Stimulated activated naive CD8-positive, alpha-beta T cell treated with anti-CD3 and anti-CD28 coated beads, Interleukin-15, Interleukin-2, amounts not matched to agents 100 U/mL and 50 U/mL, for 24 hours (primary cell): ENCODE results near the gene DPP4.
"Not testable (repeated sequence)": the region's sequence is repeated elsewhere in the genome, so short reads cannot be mapped to it uniquely, and the experiment has no call there.

Source experiments
- ATAC-seq: fragments of 150-1000 bp; cut with Tn5 transposase; one replicate; pipeline ENCODE4 v1.10.0; 2021
- DNase-seq: peaks from one replicate; pipeline ENCODE4 v3.0.0; 2021

The DPP4 gene

DNA sequence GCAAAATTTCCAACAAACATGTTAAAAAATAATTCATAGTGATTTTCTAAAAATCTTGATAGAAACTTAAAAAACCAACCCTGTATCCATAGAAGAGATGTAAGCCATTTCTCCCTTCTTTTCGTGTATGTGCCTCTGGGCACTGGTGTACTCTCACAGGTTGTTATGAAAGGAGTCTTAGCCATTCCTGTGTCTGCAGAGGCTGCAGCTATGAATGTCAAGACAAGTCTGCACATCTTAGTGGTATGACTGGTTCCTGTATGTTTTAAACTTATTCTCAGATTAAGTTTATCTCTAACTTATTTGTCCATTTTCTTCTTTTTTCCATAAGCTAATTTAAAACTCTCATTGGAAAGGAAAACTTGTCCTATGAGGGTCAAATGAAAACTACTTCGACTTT lies 84.0 kb downstream of the DPP4 start:
- DNase-seq, result no peak
- ATAC-seq, result no peak

DNA sequence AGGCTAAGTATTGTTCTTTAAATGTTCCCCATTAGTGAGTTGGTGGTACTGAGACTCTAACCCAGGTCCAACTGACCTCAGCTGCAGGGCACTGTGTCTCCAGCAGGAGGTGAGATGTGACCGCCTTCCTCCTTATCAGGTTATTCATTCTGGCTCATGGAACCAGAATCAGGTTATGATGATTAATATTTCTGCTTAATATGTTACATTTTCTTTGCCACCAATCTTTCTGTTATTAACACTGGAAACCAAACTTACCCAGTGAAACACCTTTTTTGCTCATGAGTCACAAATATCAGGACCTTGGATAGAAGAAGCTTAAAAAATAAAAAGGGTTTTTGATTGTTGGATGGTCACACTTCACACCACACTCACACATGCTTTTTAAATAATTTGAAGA lies 85.4 kb downstream of the DPP4 start:
- DNase-seq (no peak), ATAC-seq (no peak)

DNA sequence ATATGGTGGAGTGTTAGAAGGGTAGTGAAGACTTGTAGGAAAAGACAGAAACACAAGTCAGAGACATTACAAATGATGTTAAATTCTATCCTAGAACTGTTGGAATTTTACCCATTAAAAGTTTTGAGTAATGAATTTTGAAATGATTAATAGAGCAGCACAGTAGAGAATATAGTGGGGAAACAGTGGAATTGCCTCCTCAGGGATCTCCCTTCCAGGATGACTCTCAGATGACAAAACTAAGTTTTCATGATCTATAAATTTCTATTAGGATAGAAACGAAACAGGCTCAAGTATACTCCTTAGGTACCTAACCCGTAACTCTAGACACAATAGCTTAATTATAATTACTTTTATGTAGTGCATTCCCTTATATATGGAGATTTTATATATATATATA lies 86.7 kb downstream of the DPP4 start:
- DNase-seq (no peak), ATAC-seq (no peak)

DNA sequence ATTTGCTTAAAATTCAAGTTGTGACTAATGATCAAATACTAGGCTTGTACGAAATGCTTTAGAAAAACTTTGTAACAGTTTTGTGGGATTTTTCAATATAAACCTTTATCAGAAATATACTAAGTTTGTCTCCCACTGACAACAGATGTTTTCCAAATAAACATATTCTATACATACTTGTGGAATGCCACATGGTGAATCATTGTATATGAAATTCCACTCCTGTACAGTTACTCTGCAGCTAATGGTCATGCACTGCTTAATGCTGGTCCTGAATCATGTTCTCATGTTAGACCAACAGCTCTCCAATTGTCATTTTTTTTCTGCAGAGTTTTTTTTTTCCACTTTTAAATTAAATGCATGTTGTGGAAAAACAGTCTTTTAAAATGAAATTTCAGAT lies 90.1 kb downstream of the DPP4 start:
- DNase-seq (no peak), ATAC-seq (no peak)

DNA sequence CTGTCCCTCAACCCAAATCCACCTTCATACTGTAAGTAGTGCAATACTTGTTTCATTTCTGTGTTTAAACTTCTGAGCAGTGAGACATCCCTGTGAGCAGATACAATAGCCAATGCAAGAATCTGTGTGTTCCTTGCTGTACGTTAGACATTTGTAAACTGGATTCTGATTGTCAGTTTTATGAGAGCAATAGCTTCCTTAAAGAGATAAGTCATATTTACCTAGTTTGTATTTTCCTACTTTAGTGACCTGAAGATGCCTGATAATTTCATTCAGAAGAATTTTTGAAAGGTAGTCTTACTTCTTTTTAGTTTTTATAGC lies 90.7 kb downstream of the DPP4 start:
- no peak for ATAC-seq
- DNase-seq, result no peak

DNA sequence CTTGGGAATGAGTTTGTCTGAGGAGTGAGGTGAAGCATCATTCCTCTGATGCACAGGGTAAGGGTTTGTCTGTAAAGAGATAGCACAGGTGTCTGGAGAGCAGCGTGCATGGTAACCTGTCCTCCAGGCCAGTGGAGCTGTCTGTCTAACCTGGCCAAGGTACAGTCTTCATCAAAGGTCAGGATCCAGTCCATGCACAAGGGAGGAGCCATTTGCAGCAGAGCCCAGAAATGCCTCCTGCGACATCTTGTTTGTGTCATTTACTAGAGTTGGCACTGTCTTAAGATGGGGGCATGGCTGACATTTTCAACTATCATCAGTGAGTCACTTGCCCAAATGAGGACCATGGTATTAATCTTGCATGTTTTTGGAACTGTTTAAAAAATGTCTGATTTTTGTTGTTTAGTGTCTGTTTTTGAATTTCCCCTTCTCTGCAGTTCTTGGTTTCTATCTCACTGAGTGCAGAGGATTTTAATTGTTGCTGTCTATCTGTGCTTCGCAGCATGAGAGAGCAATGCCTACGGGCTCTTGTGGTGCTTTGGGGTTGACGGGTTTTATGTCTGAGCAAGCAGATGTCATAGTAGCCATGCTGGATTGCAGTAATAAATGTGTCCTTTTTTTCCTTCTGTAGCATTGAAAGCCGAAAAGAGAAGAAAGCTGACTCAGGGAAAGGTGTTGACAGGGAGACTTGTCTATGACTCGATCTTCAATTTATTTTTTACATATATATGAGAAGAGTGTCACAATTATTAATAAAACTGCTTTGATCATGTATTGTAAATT lies 91.3 kb downstream of the DPP4 start:
- DNase-seq (no peak), ATAC-seq (no peak)

DNA sequence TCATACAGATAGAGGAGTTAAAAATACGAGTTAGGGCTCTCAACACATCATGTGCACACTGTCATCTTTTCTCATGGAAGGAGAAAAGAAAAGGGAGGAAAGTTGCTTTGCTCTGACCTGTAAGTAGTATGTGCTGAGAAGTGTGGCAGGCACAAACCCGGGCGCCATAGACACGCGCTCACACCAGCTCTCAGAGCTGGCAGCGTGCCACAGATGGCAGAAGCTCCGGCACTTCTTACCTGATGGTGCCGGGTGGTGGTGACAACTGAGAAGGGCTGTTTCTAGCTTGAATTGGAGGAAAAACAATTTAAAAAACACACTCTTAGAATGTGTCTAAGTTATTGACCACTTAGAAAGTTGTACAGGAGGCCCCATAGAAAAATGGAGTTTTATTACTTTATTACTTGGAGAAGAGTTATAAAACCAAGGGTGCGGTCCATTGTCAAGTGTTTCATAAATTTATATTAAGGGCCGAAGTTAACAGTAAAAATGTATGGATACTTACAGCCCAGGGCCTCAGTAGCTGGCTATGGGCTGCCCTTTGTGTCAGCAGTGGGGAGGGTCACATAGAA lies 92.2 kb downstream of the DPP4 start:
- ATAC-seq, result no peak

DNA sequence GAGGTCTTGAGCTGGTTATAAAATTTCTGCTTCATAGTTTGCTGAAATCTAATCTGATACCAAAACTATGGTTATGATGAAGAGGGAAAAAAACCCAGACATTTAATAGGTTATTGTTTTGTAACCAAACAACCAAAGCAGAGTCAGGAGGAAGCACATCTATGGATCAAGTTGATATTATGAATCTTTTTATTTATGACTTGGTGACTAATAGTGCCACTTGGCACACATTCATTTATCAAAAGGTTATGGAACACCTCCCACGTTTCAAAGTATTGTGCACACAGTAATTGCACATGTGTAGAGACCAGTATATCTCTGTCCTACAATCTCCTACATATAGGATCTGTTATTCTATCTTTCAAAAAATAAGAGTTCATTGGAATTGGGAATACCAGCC lies 93.0 kb downstream of the DPP4 start:
- no peak for DNase-seq

More for the DNA sequence above, 92.2 kb downstream of the DPP4 start:
- no peak for DNase-seq

DNA sequence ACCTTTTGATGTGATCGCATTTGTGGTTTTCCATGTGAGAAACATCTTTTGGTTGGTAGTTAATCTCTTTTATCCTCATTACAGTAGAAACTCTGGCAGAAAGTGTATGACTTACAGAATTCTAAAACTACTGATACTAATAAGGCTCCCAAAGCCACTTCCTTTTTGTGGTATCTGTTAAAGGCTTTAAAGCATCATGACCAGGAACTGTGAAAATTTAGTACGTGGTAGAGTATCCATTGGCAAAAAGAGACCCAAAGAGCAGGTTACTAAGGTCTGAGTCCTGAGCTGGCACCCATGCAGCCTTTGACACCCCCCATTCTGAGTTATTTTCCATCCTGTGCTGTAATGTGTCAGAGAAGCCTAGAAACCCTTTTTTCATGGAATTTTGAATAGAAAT lies 94.5 kb downstream of the DPP4 start:
- DNase-seq, result no peak
- peak; percentile 48 for ATAC-seq

More for the DNA sequence above, 93.0 kb downstream of the DPP4 start:
- peak; percentile 57 for ATAC-seq

DNA sequence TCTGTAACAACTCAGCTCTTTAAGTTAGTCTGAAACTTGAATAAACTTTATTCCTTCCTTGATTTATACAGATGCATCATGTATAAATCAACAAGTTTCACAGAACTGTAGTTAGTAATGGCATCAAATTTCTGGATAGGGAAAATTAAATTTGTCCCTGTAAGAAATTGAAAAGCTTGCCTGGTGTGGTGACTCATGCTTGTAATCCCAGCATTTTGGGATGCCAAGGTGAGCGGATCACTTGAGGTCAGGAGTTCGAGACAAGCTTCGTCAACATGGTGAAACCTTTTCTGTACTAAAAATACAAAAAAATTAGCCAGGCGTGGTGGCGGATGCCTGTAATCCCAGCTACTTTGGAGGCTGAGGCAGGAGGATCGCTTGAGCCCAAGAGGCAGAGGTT lies 96.1 kb downstream of the DPP4 start:
- ATAC-seq, DNase-seq: not testable (repeated sequence)

DNA sequence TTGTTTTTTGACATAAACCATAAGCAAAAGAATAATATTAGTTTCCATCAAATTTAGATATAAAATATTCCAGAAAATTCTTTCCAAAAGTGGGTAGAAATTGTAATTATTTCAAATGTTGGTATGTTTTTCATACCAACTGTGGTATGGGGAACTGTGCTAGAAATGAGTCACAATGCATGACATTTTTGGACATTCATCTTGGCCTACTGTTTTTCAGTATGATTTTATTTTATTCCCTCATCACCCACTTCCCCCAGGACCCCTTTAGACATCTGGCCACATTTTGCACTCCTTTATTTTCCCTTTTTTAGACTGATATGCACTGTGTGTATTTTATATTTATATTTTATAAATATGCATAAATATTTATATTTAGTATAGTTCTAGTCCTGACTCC lies 97.1 kb downstream of the DPP4 start:
- DNase-seq (no peak), ATAC-seq (peak; percentile 40)

DNA sequence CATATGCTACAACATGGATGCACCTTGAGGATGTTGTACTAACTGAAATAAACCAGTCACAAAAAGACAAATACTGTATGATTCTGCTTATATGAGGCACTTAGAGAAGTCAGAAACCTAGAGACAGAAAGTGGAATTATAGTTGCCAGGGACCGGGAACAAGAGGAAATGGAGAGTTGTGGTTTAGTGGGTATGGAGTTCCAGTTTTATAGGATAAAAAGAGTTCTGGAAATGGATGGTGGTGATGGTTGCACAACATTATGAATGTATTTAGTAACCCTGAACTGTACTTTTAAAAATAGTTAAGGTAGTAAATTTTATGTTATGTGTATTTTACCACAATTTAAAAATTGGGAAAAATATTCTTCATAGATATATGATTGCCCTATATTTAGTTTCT lies 97.7 kb downstream of the DPP4 start:
- DNase-seq, result no peak
- ATAC-seq, result no peak

DNA sequence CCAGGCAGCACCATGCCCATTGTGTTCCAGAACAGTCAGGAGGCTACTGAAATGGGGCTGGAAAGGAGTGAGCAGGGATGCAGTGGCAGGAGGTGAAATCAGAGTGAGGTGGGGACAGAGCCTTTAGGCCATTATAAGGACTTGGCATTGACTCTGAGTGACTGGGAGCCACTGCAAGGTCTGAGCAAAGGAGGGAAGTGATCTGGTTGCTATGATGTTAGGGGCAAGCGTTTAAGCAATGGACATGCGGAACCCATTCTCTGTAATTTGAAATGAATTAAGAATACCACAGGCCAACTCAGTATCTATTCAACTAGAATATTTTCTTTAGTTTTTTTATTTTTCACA lies 98.2 kb downstream of the DPP4 start:
- DNase-seq (no peak), ATAC-seq (no peak)

DNA sequence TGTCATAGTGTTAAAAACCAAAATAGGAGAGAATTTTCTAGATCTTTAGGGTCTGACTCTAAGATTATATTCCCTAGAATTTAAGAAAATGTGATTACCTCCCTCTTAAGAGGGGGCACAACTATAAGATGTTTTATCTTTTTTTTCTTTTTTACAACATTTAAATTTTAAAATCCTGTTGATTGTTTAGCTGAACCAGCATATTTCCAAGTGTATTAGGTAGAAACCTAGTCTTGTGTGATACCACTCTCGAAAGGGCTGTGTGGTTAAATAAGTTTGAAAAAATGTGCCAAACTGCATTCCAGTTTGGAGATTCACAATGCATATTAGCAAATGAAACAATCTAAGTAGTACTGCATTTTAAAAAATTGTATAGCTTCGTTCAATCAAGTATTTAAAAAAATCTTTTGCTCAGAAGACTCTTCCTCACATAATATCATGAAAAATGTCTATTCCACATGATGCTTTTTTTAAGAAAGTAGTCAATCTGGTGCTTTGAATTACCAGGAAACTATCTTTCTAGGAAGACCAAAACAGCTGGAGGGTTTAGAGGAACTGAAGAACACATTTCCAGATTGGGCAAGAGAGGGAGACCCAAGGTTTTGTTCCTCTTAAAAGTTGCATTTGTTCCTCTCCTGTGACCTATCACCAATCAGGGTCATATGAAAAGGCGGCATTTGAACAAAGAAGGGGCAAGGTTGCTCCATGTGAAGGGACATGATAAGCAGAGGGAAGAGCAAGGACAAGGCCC lies 98.8 kb downstream of the DPP4 start:
- DNase-seq, result no peak
- no peak for ATAC-seq

DNA sequence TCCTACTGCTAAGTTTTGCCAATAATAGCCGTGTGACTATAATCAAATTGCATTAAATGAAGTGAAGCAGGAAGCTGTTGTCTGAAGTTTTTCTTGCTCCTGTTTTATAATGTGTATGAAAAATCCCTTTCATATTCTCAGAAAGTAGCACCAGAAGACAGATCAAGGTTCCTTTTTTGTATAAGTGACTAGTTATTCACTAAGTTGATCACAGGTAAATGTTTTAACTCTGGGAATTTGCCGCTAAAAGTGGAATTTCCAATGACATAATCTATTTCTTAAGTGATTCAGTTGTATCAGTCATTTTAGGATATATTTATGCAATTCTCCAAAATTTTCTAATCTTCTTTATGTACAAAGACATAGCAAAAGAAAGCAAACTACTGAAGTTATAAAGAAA lies 99.6 kb downstream of the DPP4 start:
- ATAC-seq (no peak), DNase-seq (no peak)

DNA sequence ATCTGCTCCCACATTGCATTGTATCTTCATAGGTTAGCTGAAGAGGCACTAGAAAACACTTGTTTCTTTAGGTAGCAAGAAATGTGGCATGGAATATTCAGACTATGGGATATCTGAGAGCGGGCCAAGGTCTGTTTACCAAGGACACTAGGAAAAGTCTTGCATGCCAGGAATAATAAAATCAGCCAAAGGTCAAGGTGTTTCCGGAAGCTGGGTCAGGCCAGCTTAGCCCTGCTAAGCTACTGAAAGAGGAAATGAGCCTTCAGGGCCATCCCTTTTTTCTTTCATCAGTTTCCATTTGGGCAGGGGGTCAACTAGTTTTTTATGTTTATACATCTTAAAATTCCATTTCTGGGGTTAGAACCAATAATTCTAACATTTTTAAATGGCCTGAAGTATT lies 101.1 kb downstream of the DPP4 start:
- no peak for DNase-seq
- no peak for ATAC-seq

DNA sequence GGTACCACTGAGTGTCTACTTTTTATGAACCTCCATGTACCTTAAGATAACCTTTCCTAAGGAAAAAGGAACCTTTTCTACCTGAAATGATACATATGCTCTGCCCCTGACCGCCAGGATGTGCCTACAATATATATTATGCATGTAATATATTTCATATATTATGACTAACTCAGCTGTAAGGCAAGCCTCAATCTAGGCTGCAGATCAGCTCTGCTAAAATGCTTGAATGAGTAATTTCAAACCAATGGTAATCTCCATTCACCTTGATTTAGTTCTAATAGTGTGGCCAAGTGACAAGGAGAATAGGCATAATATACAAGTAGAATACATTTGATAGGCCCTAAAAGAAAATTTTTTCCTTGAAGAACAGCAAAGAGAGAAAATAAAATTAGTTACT lies 101.8 kb downstream of the DPP4 start:
- ATAC-seq (no peak), DNase-seq (no peak)

DNA sequence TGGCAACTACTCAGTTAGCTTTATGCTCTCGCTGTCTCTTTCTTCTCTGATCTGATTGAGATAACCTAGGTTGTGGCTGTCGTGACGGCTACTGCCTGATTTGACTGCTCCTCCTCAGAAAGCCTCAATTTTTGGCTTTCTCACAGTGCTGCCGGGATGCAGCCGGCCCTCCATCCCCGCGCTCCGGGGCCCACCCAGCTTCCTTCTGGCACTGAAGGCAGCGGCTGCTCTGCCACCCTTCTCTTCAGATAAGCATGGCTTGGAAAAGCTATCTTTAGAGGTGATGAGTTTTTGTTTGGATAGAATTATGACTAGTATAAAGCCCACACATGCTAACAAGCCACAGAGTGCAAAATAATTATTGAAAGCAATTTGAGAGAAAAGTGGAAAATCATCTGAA lies 102.5 kb downstream of the DPP4 start:
- DNase-seq (no peak), ATAC-seq (no peak)

DNA sequence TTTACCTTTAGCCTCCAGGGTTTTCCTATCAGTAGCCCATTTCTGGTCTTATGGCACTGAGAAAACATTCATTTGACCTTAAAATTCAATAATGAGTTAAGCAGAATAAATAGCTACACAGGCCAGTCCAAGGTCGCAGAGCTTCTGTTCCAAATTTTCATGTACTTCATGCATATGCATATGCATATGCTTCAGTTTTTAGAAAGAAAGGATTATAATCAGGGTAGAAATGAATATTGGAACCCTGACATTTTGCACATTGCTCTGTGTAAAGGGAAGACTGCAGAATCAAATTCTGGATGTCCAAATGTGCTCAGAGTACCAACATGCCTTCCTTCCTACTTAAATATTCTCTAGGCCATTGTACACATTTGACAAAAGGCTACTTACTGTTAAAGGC lies 104.9 kb downstream of the DPP4 start:
- ATAC-seq (no peak), DNase-seq (no peak)

DNA sequence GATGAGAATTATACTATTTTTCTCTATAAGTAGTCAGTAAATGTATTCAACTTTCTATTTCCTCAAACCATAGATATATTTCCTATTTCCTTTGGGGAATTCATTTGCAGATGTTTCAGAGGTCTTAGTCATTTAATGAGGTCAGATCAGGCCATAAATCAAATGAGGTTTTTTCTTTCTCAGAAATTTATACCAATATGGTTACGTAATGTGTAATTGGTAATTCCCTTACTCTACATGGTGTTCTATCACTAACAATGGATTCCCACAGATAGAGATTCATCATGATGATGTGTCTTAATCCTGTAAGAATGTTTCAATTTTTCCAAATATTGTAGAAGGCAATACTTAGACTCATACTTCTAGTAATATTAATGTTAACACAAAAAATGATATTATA lies 108.0 kb downstream of the DPP4 start:
- DNase-seq, result no peak
- ATAC-seq, result peak; percentile 81

DNA sequence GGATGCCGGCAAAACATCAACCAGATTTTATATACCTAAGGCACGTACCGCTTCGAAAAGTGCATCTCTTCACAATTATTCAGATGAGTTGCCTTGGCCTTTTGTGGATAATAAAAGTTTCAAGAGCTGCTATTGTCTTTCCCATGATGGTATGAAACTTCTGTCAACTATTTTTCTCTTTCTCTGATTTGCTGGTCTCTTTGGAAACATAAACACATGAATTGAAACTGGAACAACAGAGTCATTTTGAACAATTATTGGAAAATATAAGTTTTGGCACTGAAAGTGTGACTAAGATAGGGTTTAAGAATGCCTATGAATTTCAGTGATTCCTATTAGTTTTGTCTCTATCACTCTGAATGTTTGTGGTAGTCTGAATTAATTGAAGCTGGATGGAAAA lies 109.9 kb downstream of the DPP4 start:
- ATAC-seq (peak; percentile 75), DNase-seq (no peak)

DNA sequence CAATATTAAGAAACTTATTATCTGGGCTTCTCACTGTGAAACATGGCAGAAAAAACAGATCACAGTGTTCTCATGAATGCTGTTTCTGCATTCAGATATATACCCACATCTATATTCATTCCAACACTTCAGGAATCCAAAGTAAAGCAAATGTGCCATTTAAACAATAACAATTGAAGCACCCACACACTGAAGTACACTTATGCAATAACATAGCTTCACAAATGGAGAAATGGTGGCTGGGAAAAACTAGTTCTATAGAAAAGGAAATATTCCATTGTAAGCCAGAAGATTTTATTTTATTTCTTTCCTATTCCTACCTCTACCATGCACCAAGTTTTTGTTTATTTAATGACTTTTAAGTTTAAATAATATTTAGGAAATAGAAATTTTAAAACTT lies 111.9 kb downstream of the DPP4 start:
- no peak for DNase-seq
- no peak for ATAC-seq

DNA sequence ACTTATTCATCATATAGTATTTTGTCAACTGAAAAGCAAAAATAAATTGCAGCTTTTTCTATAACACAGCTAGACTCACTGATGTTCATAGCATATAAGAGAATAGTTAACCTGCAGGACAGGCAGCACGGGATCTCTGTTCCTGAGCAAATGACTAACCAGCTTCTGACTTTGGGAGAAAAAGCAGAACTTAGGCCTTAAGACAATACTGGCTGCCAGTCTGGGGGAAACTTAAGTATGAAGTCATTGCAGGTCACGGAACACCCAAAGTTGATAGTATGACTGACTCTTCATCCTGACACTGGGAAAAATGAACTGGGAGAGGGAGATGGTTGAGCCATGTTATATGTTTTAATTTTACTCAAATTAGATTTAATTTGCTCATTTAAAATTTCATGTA lies 113.0 kb downstream of the DPP4 start:
- no peak for DNase-seq

DNA sequence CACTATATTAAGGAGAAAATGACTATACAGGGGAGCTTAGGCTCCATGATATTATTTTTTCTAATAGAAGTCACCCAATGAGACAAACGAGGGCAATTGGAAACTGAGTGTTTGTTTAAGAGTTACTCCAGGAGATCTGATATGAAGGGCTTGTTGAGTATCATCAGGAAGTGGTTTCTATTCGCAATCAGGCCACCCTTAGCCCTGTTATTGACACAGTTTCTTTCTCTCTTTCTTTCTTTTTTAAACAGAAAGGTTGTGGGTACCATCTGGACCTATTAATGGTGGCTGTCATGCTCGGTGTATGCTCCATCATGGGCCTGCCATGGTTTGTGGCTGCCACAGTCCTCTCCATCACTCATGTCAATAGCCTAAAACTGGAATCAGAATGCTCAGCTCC lies 117.3 kb downstream of the DPP4 start:
- peak; percentile 40 for ATAC-seq
- DNase-seq, result no peak

More for the DNA sequence above, 113.0 kb downstream of the DPP4 start:
- ATAC-seq, result no peak
